Nucleus accumbens (tissue), 56 donors: ENCODE data around the gene ADAM33.

ENCODE experiments used
- DNase-seq, 56 donors: peaks; one replicate each; lab custom pipeline; 2025; lab: John Stamatoyannopoulos, UW

ADAM33 gene

DNA sequence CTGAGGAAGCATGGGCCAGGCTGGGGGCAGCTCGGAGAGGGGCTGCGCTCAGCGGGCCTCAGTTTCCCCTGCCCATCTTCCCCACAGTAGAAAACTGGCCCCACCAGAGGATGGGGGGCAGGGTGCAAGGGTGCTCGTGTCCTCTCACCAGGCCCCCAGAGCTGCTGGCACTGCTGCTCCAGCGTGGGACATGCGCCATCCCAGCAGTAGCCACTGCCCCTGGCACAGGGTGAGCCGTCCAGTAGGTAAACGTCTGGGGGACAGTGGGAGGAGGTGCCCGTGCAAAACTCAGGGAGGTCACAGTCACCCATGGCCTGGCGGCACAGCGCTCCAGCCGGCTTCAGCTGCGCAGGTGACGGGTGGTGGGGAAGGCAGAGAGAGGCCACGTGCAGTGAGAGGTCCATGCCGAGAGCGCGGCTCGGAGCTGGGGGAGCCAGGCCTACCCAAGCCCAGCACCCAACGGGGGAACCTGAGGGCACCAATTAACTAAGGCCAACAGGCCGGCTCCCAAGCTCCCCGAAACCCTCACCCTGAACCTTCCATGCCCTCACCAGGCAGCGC, 9.7 kb downstream of the ADAM33 start:
- DNase-seq, result no peak

DNA sequence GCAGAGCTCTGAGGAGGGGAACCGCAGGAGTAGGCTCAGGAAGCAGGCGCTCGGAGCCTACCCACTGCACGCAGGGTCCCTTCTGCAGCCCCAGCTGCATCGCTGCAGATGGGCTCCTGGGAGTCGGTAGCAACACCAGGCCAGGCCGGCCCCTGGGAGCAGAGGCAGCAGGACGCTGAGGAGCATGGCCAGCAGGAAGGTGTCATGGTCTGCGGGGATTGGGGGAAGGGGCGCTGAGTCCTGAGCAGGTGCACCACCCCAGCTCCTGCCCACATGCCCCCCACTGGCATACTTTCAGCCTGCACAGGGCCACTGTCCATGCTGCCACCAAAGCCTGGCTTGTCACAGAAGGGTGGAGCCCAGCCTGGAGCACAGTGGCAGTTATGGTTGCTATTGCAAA, 10.9 kb downstream of the ADAM33 start:
- DNase-seq, result no peak

DNA sequence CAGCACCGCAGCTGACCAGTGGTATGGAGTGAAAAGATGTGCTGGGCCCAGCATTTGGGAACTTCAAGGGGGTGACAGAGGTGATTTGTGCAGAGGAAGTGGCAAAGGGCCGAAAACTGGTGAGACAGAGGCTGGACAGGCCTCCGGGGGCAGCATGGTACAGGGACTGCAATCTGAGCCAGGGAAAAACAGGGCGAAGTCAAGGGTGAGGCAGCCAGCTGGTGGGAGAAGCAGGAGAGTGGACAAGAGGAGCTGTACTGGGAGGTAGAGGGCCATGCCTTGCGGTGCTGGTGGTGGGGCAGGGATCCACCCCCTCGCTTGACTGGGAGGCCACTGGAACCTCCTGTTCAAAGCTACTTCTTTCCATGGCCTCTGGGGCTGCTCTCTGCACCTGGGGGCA, 11.3 kb downstream of the ADAM33 start:
- DNase-seq, result no peak

DNA sequence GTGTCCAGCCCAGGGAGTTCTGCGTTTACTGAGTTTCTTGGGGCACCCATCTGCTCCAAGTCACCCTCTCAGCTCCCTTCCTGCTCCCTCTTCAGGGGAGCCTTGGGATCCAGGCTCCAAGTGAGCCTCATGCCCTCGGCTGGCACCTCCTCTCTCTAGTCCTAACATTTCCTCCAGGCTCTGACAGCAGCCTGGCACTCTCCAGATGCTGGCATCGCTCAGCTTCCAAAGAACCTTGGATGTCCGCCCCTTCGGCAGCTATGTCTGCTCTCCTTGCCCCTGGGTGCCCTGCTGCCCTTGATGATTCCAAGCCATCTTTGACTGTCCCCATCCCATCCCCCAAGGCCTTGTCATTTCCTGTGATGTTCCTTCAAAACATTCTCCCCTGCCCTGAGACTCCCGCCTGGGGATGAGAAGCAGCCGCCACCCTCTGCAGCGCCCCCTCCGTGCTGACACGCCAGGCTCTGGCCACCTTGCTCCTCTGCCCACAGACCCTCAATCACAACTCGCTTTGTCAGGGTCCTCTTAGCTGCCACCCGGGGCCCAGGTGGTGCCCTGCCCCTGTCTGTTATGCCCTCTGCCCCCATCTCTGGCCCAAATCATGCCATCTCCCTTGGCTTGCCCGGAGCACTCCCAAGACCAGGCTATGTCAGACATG, 12.0 kb downstream of the ADAM33 start:
- DNase-seq, result no peak

DNA sequence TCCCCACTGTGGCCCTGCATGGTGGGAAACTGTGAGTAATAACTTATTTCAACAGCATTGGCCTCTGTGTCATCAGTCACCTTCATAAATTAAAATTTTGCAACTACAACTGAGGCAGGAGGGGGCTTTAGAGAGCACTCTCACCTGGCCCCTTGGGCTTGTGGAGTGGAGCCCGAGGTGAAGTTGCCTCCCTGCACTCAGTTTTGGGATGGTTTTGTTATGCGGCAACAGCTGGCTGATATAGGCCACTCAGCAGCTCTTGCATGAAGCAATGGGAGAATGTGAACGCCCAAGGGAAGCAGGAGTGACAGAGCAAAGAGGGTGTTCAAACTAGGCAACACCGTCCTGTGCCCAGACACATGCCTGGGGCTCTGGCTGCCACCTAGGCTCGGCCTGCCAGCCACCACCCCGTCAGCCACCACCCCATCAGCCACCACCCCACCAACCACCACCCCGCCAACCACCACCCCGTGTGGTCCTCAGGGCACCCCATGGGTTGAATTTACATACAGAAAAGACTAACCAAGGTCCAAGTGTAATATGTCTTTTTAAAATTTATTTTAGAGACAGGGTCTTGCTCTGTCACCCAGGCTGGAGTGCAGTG, 14.3 kb downstream of the ADAM33 start:
- no peak for DNase-seq

DNA sequence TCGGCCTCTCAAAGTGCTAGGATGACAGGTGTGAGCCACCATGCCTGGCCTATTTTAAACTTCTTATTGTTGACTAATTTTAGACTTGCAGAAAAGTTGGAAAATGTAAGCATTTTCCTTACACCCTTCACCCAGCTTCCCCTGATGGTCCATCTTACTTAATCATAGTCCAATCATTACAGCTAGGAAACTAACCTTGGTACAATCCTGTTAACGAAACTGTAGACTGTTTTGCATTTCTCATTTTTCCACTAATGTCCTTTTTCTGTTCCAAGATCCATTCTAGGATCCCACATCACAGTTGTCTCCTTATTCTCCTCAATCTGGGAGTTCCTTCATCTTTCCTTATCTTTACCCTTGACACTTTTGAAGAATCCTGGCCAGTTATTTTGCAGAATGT, 18.0 kb downstream of the ADAM33 start:
- DNase-seq, result no peak

DNA sequence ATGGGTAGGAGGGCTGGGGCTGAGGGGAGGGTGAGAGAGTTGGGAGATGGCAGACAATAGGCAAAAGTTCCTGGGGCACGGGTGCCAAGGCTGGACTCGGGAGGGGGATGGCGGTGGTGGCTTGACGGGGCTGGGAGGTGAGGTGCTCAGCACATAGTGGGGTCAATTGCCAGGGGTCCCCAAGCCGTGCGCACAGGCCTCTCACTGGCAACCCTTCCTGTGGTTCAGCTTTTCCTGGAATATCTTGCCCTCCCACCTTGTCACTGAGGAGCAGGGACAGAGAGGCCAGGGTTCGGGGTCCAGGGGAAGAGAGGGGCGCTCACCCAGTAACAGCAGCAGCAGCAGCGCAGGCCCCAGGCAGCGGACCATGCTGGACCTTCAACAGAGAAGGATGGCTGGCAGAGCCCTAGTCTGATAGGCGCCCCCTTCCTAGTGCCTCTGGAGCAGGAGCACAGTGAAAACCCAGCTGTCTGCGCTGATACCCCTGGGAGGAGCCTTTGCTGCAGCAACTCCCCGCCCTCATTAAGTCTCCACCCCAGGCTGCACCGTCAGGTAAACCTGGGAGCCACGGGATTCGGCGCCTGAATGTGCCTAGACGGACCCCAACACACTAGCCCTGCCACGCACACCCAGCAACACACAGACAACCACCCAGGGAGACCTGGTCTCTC, 18.6 kb downstream of the ADAM33 start, which contains the start of gene GFRA4:
Gene GFRA4 (minus strand): TSS at position 369 of the 671 bp plus-strand sequence. CDS start 0 bp downstream, at position 369.
- no peak for DNase-seq

DNA sequence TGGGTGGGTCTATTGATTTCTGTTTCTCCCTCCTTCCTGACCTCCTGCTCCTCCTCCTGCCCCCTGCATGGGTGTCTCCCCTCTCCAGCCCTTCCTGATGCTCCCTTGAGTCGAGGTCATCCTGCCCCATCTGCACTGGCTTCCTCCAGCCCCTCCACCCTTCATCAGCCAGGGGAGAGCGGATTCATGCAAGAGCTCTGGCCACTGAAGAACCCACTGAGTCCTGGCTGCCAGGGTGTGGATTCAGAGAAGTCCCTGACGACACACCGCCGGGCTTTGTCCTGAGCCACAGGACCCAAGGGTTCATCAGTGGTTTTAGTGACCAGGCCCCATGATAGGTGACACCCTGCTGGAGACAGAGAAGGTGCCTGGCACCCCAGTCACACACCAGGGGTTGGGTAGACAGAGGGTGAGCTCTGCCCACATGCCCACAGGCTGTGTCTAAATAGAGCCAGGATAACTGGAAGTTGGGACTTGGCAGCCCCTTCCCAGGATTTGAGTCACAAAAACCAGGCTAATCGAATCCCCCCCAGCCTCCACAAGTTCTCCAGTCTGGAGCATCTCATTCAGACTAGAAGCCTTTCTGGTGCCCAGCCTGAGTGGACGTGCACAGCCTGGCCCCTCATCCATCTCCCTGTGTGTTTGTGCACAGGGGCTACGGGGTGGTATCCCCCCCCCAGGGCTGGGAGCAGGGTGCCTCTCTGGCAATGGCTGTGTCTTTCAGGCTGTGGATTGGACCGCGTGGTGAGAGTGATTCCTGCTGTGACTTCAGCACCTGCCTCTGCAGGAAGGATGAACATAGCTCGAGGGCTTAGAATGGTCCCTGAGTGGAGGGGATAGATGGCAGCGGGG, 19.8 kb downstream of the ADAM33 start:
- no peak for DNase-seq

DNA sequence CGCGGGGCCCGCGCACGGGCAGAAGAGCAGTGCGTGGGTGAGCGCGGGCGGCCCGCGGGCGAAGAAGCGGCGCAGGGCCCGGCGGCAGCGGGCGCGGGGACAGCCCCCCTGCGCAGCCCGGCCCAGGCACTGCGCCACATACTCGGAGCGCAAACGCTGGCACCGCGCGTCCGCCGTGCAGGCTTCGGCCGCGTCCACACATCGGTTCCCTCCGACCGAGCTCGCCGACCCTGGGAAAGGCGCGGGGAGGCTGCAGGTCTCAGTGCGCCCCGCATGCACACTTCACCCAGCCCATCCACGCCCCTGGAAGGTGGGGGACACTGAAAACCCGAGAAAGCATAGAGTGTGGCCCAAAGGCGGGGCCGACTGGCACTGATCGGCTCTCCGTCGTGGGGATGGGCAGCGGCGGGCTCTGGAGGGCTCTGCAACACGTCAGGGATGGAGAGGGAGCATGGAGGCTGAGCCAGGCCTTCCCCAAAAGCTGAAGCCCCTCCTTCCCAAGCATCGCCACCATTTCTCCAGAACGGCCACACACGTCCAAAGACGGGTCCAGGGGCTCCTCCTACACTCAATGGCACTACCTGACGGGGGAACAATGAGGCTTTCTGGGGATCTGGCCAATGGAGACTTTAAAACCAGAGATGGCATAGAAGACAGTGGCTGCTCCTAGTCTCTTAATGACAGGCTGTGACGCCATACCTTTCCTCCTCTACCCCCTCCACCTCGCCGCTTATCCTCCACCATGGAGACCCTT, 20.6 kb downstream of the ADAM33 start:
- DNase-seq, result no peak

DNA sequence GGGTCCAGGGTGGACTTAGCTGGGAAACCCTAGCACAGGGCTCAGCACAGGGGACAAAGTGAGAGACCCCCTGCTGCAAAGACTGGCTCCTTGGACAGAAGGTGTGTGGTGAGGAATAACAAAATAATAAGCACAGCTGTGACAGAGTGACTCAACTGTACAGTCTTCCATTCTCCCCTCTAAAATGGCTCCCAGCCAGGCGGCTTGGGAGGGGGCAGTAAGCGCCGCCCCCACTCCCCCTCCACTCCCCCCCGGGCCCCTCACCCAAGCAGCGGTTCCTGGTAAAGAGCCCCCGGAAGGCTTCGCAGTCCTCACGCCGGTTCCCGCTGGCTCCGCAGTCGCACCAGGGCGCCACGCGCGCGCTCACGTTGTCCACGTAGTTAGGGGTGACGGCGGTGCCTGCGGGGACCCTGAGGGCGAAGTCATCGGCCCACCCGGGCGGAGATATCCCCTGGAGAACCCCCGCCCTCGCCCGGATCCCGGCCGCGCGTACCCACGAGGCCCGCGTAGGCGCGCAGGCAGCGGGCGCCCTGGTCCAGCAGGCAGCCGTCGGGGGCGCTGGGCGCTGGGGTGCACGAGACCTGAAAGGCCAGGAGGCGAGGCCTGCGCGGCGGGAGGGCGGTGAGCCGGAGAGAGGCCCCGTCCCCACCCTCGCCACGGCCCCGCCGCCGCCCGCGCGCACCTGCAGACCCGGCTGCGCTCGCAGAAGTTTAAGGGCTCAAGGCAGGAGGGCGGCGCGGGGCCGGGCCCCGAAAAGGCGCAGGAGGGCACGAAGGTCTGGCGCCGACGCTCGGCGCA, 21.3 kb downstream of the ADAM33 start:
- peak in 1 of 56 donors; percentile 54 for DNase-seq

DNA sequence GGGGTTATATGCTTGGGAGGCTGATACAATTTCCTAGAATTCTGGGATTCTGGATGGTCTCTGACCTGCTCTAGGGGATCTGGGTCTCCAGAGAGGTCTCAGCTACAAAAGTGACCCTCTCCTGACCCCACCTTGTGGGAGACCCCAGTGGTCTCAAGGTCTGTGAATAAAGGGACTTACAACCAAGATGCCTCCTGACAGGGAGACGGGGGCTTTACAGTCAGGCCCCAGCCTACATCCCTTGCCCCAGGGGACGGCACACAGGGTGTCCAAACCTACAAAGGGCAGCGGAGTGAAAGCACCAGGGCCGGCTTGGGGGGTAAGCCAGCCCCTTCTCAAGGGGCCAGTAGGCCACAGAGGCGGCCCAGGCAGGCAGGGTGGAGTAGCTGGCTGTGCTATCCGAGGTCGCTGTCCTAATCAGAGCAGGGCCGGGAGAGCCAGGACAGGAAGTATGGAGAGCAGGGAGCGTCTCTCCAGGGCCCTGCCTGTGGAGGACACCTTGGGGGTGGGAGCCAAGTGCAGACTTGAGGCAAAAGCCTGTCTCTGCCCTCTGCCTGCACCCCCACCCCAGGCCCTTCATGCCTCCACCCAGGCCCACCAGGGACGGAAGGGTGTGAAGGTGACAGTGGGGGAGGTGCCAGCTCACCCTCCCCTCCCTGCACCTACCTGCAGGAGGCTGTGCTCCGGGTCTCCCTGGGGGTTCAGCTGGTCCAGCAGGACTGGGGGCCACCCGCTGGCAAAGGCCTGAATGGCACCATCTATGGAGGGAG, 22.1 kb downstream of the ADAM33 start:
- DNase-seq, result no peak

DNA sequence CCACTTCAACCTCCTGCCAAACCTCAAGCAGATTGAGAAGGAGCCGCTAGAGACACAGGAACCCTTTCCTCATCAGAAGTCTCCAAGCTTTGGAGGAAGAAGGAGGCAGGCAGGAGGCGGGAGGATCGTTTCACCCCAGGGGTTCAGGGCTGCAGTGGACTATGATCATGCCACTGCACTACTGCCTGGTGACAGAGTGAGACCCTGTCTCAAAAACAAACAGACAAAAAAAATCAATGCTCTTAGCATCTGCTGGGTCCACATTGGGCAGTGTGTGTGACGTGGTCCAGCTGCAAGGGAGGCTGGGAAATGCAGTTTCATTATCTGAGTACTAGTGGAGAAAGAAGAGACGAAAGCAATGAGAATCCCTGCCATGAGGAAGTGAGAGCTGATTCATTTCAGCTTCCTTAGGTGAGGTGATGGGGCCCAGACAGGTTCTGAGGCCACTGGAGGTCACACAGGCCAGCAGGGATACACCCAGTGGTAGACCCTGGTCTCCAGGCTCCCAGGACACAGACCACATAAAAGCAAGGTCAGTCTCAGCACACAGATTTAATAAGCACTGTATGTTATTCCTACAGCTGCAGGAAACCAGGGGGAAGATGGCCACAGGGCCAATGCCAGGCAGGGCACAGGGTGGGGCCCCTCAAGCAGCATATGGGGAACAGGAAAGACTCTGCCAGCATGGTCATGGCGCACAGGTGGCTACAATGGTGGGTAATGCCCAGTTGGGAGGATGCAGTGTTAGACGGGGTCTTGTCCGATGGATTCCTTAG, 22.9 kb downstream of the ADAM33 start:
- DNase-seq, result no peak

DNA sequence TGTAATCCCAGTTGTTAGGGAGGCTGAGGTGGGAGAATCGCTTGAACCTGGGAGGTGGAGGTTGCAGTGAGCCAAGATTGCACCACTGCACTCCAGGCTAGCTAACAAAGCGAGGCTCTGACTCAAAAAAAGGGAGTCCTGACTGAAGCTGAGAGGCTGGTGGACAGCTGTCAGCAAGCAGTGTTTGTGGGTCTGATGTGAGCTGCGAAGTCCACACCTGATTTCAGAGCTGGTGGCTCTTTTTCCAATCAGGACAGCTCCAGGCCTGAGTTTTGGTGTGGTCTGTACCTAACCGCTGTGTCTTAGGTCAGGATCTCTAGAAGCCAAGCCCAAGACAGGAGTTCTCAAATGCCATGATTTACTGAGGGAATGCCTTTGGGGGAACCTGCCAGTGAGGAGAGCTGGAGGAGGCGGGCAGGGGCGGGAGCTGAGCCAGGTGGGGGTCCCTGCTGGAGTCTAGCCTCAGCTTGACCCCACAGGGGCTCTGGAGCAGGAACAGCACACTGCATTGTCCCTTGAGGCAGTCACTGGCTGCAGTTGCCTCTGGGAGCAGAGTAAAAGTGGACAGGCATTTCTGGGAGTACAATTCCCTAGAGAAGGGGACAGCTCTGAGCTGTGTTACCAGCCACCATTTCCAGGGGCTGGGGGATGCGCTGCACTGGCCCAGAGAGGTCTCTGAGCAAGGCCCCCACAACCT, 23.6 kb downstream of the ADAM33 start:
- no peak for DNase-seq

DNA sequence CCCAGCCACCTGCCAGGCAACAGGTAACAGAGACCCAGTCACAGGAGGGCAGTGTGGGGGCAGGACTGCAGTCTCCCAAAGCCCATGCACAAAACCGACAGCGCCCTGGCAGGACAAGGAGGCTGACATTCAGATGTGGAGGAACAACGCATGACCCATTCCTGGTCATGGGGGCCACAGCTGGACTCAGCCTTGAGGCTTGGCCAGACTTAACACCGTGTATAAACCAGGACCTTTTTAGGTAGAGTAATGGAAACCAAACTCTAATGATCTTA, 26.7 kb downstream of the ADAM33 start:
- no peak for DNase-seq

DNA sequence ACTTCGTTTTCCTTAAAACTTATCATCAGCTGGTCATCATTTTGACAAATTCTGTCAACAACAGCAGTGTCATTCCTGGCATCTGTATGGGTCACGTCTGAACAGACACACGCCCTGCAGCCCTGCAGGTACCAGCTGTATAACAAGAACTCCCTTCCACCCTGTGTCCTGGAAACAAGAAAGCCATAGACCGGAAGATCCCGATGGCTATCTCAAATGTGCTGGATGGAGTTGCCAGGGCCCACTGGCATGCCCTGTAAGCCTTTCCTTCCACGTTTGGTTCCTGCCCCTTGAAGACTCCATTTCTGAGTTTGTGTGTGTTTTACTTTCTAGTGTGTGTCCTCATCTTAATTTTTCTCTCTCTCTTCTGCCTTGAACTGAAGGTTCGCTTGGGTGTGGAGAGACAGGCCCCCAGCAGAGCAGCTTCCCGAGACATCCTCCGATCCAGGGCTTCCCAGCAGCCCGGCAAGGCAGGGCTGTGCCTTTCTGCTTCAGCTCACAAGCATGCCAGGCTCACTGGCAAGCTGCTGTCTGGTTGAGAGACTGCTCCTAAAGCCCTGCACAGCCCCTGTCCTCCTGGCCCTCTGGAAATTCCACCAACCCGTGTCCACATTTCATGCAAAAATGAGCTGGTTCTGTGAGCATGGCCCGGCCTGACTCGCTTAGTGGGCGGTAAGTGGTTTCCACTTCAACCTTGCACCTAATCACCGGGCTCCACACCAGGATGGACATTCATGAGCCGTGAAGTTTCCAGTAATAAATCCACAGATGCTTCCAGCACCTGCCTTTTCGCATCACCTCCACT, 27.3 kb downstream of the ADAM33 start:
- DNase-seq, result no peak

DNA sequence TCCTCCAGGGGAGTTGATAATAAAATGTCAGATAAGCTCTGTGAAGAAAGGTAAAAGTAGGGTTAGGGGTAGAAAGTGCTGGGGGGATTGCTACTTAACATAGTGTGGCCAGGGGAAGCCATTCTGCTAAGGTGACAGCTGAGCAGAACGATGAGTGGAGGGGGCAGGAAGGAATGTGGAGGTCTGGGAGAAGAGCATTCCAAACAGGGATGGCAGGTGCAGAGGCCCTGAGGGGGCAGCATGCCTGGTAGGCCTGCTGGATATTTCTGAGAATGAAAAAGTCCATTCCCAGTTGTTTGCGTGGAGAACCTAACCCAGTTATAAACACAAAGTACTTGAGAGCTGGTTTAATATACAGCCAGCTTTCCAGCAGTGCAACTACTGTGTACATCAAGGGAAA, 27.9 kb downstream of the ADAM33 start:
- DNase-seq, result no peak
